Endothelial cell (in vitro differentiated cells): ENCODE results near the gene ACTR3. TPM values are rescaled to one million over a fixed set of nuclear protein-coding genes. Genes with fewer than 3 reads are reported as not detected.

Experiments used
- DNase-seq: peaks from one replicate; pipeline ENCODE4 v3.0.0; 2021; ENCODE audit warnings: low spot score
- H3K27ac Mint-ChIP-seq: one replicate; pipeline ENCODE4 v1.8.0; 2021; ENCODE audit warnings: mixed read lengths, inconsistent platforms; ENCODE audit not compliant: unreplicated experiment
- H3K27me3 Mint-ChIP-seq: one replicate; pipeline ENCODE4 v1.8.0; 2021; ENCODE audit warnings: mild to moderate bottlenecking, moderate library complexity, mixed read lengths, inconsistent platforms; ENCODE audit not compliant: unreplicated experiment
- H3K36me3 Mint-ChIP-seq: one replicate; pipeline ENCODE4 v1.8.0; 2021; ENCODE audit warnings: mild to moderate bottlenecking, low read depth, mixed read lengths, inconsistent platforms; ENCODE audit not compliant: unreplicated experiment
- H3K4me1 Mint-ChIP-seq: one replicate; pipeline ENCODE4 v1.8.0; 2021; ENCODE audit warnings: mild to moderate bottlenecking, mixed read lengths, inconsistent platforms; ENCODE audit not compliant: unreplicated experiment
- H3K4me3 Mint-ChIP-seq: one replicate; pipeline ENCODE4 v1.8.0; 2021; ENCODE audit warnings: mild to moderate bottlenecking, mixed read lengths, inconsistent platforms; ENCODE audit not compliant: unreplicated experiment
- H3K9me3 Mint-ChIP-seq: one replicate; pipeline ENCODE4 v1.8.0; 2021; ENCODE audit warnings: mixed read lengths, inconsistent platforms; ENCODE audit not compliant: unreplicated experiment
- total RNA-seq: library from RNA; stranded (reverse); fragmentation: NEBNext Ultra II Directional; extraction: Animal tissue kit (Norgen Biotek cat#: 25700); gene quantifications from one replicate; pipeline ENCODE4 v1.2.1, GENCODE V29; 2021; ENCODE audit not compliant: unreplicated experiment
- TF ChIP-seq, protein P1 (sequence below): fragments of 200-600 bp; sonication (generic); IDR thresholded peaks from one replicate; pipeline ENCODE4 v1.5.0; 2021; ENCODE audit warnings: antibody characterized with exemption; ENCODE audit not compliant: unreplicated experiment

Gene ACTR3
- total RNA-seq, 1 donor from 2014 or later, result 284 TPM

DNA sequence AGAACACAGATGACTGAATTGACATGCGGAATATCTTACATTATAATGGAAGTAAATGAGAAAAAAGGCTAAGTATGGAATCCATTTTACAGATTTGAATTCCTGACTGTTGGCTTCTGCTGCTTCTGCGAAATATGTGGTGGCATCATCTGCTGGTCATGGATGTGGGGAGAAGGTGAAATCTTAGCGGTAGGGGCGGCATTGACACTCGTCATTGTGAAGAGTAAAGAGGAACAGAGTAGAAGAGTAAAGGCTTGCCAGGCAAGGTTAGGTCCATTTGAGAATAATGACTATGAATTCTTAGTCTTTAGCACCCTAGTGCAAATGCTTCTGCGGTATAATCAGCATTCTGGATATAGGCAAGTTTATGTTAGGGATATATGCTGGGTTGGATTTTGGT is 32.4 kb downstream of the ACTR3 start:
- H3K27ac Mint-ChIP-seq, result no peak overlapping the region
- DNase-seq, result no peak
- H3K4me1 Mint-ChIP-seq, result no peaks in the 10 kb centered on the region
- H3K9me3 Mint-ChIP-seq, result no peaks in the 10 kb centered on the region
- peaks cover 21% of the 10 kb centered on the region for H3K36me3 Mint-ChIP-seq
- H3K4me3 Mint-ChIP-seq, result no peak overlapping the region
- TF ChIP-seq, protein P1, sequence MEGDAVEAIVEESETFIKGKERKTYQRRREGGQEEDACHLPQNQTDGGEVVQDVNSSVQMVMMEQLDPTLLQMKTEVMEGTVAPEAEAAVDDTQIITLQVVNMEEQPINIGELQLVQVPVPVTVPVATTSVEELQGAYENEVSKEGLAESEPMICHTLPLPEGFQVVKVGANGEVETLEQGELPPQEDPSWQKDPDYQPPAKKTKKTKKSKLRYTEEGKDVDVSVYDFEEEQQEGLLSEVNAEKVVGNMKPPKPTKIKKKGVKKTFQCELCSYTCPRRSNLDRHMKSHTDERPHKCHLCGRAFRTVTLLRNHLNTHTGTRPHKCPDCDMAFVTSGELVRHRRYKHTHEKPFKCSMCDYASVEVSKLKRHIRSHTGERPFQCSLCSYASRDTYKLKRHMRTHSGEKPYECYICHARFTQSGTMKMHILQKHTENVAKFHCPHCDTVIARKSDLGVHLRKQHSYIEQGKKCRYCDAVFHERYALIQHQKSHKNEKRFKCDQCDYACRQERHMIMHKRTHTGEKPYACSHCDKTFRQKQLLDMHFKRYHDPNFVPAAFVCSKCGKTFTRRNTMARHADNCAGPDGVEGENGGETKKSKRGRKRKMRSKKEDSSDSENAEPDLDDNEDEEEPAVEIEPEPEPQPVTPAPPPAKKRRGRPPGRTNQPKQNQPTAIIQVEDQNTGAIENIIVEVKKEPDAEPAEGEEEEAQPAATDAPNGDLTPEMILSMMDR, result no peak
- peaks cover 3% of the 10 kb centered on the region for H3K27me3 Mint-ChIP-seq

DNA sequence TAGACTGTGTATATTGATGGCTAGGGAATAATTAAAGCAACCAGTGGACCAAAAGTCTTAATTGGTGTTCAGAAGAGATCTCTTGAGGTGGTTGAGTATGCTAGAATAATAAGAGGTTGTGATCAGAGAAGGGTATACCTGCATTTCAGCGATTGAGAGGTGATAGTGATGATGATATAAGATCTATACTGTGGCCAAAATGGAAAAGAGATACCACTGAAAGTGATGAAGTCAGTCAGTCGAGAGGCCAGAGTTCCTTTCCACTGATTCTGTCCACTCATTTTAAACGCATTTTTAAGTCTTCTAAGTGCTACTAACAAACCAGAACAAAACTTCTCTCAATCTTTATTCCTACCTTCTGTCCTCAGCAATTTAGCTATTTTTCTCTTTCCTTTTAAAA is 32.9 kb downstream of the ACTR3 start:
- Mint-ChIP-seq H3K36me3 (peaks cover 16% of the 10 kb centered on the region), H3K27me3 (peaks cover 3% of the 10 kb centered on the region), H3K9me3 (no peaks in the 10 kb centered on the region), H3K27ac (no peak overlapping the region), H3K4me1 (no peaks in the 10 kb centered on the region), H3K4me3 (no peak overlapping the region)
- no peak for DNase-seq
- TF ChIP-seq, protein P1, result no peak

DNA sequence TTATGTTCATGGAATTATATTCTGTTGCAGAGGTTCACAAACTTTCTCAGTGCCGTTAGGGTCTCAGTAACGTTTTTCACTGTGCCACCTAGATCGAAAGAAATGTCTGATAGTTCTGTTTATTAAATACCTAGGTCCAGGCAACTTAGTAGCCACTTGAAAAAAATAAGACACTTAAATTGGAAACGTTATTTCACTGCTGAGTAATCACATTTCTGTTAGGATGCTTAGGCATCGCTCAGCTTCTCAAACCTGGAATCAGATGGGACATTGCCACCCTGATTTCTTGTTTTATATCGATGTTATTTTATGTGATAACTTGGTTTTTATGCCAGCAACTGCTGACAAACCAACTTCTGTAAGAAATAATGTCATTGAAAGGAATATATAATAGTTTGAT is 36.0 kb downstream of the ACTR3 start:
- Mint-ChIP-seq H3K27me3 (no peaks in the 10 kb centered on the region), H3K9me3 (no peaks in the 10 kb centered on the region), H3K36me3 (peaks cover 18% of the 10 kb centered on the region)

DNA sequence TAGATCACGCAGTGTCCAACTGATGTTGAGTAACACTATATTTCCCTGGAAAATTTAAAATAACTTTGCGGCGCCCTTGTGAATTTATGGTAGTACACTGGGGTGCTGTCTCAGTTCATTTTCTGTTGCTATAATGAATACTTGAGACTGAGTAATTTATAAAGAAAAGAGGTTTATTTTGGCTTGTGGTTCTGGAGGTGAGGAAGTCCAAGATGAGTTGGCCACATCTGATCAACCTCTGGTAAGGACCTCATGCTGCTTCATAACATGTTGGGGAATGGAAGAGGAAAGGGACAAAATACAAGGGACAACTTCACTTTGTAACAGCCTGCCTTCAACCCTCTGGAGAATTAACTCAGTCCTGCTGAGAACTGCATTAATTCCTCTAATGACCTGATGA is 36.4 kb downstream of the ACTR3 start:
- H3K4me3 Mint-ChIP-seq, result no peak overlapping the region
- TF ChIP-seq, protein P1, result no peak
- peaks cover 20% of the 10 kb centered on the region for H3K36me3 Mint-ChIP-seq
- DNase-seq, result no peak
- H3K27me3 Mint-ChIP-seq, result no peaks in the 10 kb centered on the region
- no peaks in the 10 kb centered on the region for H3K9me3 Mint-ChIP-seq
- no peak overlapping the region for H3K27ac Mint-ChIP-seq
- no peaks in the 10 kb centered on the region for H3K4me1 Mint-ChIP-seq

More for the DNA sequence above, 36.0 kb downstream of the ACTR3 start:
- TF ChIP-seq, protein P1, result no peak
- no peaks in the 10 kb centered on the region for H3K4me1 Mint-ChIP-seq
- no peak for DNase-seq
- no peak overlapping the region for H3K27ac Mint-ChIP-seq
- H3K4me3 Mint-ChIP-seq, result no peak overlapping the region

DNA sequence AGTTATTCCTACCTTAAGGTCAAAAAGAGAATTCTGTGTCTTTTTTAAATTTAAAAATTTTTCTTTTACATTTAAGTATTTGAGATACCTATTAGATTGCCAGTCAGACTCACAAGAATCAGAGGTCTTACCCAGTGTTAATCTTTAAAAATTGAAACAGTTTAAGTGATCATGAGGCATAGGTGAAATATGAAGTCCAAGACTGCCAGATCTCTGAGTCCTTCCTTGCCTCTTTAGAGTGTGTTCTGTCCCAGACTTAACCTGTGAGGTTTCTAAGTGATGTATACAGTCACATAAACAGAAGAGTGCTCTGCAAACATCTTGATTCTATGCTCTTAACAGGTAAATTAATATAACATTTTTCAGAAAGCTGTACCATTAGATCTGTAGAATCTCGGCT is 40.6 kb downstream of the ACTR3 start:
- H3K36me3 Mint-ChIP-seq, result peaks cover 24% of the 10 kb centered on the region

More for the DNA sequence above, 40.6 kb downstream of the ACTR3 start:
- DNase-seq, result no peak
- Mint-ChIP-seq H3K4me3 (no peak overlapping the region), H3K4me1 (no peaks in the 10 kb centered on the region), H3K9me3 (no peaks in the 10 kb centered on the region), H3K27me3 (no peaks in the 10 kb centered on the region), H3K27ac (no peak overlapping the region)
- TF ChIP-seq, protein P1, result no peak
